ENCODE results near the gene CDC14A. TPM values are rescaled to one million over a fixed set of nuclear protein-coding genes. Genes with fewer than 3 reads are reported as not detected.
A peak's percentile ranks its signal among the peaks of the same experiment; 100 is the strongest.

Gene CDC14A
- polyA plus RNA-seq, 1 donor from 2014 or later: 11.5 TPM

DNA sequence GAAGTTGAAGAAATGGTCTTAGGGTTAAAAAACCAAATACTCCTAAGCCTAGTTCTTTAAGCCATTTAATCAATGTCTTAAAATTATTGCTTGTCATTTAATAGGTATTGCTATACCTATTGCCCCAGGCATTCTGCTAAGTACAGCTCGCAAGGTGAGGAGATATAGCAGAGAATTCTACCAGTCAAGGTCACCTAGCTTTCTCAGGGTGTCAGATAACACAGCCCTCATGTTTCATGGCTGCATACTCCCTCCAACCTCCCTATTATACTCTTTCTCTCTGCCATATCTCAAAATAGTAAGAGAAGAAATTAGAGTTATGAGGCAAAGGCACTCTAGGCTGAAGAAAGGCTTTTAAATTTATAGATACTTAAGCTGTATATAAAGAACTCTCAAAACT is 117.3 kb downstream of the CDC14A start:
- no peak overlapping the region for H3K4me3 Mint-ChIP-seq
- peaks cover 8% of the 10 kb centered on the region for H3K36me3 Mint-ChIP-seq
- peaks cover 0 to 6% (median 0%) of the 10 kb centered on the region in 3 donors for H3K4me1 Mint-ChIP-seq
- no peaks in the 10 kb centered on the region for H3K27me3 Mint-ChIP-seq
- no peaks in the 10 kb centered on the region for H3K9me3 Mint-ChIP-seq
- H3K27ac Mint-ChIP-seq: no peak overlapping the region

DNA sequence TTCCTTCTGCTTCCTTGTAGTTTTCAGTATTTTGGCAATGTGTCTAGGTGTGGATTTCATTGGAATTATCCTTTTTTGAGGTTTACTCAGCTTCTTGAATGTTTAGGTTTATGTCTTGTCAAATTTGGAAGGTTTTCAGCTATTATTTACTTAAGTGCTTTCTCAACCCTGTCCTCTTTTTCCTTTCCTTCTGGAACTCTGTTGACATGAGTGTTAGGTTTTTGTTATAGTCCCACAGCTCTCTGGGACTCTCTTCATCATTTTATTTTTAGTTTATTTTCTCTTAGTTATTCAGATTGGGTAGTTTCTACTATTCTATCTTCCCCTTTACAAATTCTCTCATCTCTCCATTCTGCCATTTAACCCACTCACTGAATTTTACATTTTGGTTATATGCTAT is 122.5 kb downstream of the CDC14A start:
- Mint-ChIP-seq H3K27ac (peak overlapping the region in 1 of 3 donors; percentile 37), H3K36me3 (peaks cover 13% of the 10 kb centered on the region), H3K4me1 (peaks cover 0 to 6% (median 0%) of the 10 kb centered on the region in 3 donors)

DNA sequence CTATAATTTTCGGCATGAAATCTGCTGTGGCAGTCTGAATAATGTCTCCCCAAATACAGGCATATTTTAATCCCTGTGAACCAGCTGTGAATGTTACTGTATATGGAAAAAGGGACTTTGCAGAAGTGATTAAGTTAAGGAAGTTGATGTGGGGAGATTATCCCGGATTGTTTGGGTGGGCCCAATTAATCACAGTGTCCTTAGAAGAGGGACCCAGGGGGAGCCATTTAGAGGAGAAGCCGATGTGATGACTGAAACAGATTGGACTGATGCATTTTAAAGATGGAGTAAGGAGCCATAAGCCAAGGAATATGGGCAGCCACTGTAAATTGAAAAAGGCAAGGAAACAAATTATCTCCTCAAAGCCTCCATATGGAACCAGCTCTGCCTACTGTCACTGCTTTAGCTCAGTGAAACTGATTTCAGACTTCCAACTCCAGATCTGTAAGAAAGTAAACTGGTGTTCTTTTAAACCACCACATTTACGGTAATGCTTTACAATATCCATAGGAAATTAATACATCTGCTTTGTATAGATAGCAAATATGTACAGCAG is 124.5 kb downstream of the CDC14A start:
- no peak overlapping the region for H3K4me3 Mint-ChIP-seq
- H3K36me3 Mint-ChIP-seq: peaks cover 14% of the 10 kb centered on the region
- H3K27me3 Mint-ChIP-seq: no peaks in the 10 kb centered on the region
- H3K4me1 Mint-ChIP-seq: peaks cover 0 to 6% (median 0%) of the 10 kb centered on the region in 3 donors
- H3K9me3 Mint-ChIP-seq: no peaks in the 10 kb centered on the region
- H3K27ac Mint-ChIP-seq: no peak overlapping the region

More for the DNA sequence above, 122.5 kb downstream of the CDC14A start:
- H3K27me3 Mint-ChIP-seq: no peaks in the 10 kb centered on the region
- no peaks in the 10 kb centered on the region for H3K9me3 Mint-ChIP-seq
- H3K4me3 Mint-ChIP-seq: no peak overlapping the region

- H3K36me3 Mint-ChIP-seq: peaks cover 13% of the 10 kb centered on the region
Measured at GRCh38 chr1:100478816-100479215, 126.5 kb downstream of the CDC14A start.

GRCh38 chr1:100479620-100480338 is 127.5 kb downstream of the CDC14A start:
- no peak overlapping the region for H3K4me3 Mint-ChIP-seq
- no peaks in the 10 kb centered on the region for H3K27me3 Mint-ChIP-seq
- H3K4me1 Mint-ChIP-seq: no peaks in the 10 kb centered on the region
- H3K36me3 Mint-ChIP-seq: peaks cover 12% of the 10 kb centered on the region
- H3K27ac Mint-ChIP-seq: no peak overlapping the region
- no peaks in the 10 kb centered on the region for H3K9me3 Mint-ChIP-seq

More at GRCh38 chr1:100478816-100479215, 126.5 kb downstream of the CDC14A start:
- H3K4me3 Mint-ChIP-seq: no peak overlapping the region
- no peaks in the 10 kb centered on the region for H3K27me3 Mint-ChIP-seq
- no peaks in the 10 kb centered on the region for H3K9me3 Mint-ChIP-seq
- H3K27ac Mint-ChIP-seq: no peak overlapping the region
- H3K4me1 Mint-ChIP-seq: peaks cover 0 to 4% (median 0%) of the 10 kb centered on the region in 3 donors

GRCh38 chr1:100481303-100481702 is 129.0 kb downstream of the CDC14A start:
- H3K4me3 Mint-ChIP-seq: no peak overlapping the region
- no peaks in the 10 kb centered on the region for H3K4me1 Mint-ChIP-seq
- H3K27me3 Mint-ChIP-seq: no peaks in the 10 kb centered on the region
- no peaks in the 10 kb centered on the region for H3K9me3 Mint-ChIP-seq
- no peak overlapping the region for H3K27ac Mint-ChIP-seq
- peaks cover 15% of the 10 kb centered on the region for H3K36me3 Mint-ChIP-seq

DNA sequence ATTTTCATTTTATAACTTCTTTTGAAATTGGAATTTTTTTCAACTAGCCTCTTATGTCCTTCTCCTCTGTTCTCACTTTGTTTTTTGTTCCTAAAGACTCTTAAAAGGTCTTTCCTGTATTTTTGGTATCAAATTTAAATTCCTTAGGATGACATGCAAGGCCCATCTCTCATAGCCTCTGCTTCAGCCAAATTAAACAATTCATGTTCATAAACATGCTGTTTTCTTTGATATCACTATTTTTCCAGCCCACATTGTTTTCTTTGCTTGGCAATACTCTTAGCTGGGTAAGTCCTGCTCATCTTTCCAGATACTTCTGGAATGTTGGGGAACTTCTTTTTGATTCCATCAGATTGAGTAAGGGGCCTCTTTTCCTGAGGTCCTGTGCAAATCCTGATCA is 129.9 kb downstream of the CDC14A start:
- Mint-ChIP-seq H3K4me1 (no peaks in the 10 kb centered on the region), H3K9me3 (no peaks in the 10 kb centered on the region), H3K27ac (no peak overlapping the region), H3K27me3 (no peaks in the 10 kb centered on the region), H3K36me3 (peaks cover 14% of the 10 kb centered on the region), H3K4me3 (no peak overlapping the region)

DNA sequence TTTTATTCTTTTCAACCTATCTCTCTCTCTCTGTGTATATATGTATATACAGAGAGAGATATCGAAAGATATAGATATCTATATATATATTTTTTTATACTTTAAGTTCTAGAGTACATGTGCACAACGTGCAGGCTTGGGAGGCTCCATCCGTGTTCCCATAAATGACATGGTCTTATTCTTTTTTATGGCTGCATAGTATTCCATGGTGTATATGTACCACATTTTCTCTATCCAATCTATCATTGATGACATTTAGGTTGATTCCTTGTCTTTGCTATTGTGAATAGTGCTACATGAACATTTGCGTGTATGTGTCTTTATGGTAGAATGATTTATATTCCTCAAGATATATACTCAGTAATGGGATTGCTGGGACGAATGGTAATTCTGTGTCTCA is 130.4 kb downstream of the CDC14A start:
- peaks cover 14% of the 10 kb centered on the region for H3K36me3 Mint-ChIP-seq

DNA sequence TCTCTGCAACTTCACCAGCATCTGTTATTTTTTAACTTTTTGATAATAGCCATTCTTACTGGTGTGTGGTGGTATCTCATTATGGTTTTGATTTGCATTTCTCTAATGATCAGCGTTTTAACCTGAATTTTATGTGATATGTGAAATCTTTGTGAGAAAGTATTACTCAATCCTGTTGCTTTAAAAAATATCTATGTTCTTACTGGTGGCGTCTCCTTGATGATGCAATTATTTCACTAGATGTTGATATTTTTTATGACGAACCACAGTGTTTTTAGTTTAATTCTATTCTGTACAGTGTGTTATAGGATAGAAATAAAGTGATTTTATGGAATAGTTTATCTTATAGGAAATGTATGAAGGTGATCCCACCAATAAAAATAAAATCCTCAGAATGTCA is 130.9 kb downstream of the CDC14A start:
- no peak overlapping the region for H3K4me3 Mint-ChIP-seq
- H3K9me3 Mint-ChIP-seq: no peaks in the 10 kb centered on the region
- no peak overlapping the region for H3K27ac Mint-ChIP-seq
- no peaks in the 10 kb centered on the region for H3K27me3 Mint-ChIP-seq
- peaks cover 14% of the 10 kb centered on the region for H3K36me3 Mint-ChIP-seq
- H3K4me1 Mint-ChIP-seq: no peaks in the 10 kb centered on the region

More for the DNA sequence above, 130.4 kb downstream of the CDC14A start:
- Mint-ChIP-seq H3K9me3 (no peaks in the 10 kb centered on the region), H3K27me3 (no peaks in the 10 kb centered on the region), H3K27ac (no peak overlapping the region), H3K4me3 (no peak overlapping the region), H3K4me1 (no peaks in the 10 kb centered on the region)

DNA sequence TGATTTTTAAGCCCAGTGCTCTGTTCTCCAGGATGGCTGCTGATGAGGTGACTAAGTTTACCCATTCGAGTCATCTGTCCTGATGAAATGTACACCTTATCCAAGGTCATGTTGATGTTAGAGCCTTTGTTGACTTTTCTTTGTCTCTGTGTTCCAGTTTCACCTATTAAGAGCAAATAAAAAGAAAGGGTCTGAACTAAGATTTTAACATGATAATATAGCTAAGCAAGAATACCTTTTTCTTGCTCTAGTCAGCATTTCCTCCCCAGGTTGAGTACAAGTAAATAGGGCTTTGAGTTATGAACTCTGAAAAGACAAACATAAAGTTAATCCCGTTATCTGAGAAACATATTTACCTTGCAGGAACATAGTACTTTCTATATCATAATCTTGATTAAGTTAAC is 133.6 kb downstream of the CDC14A start:
- no peaks in the 10 kb centered on the region for H3K9me3 Mint-ChIP-seq
- H3K27ac Mint-ChIP-seq: no peak overlapping the region
- H3K4me1 Mint-ChIP-seq: no peaks in the 10 kb centered on the region
- H3K4me3 Mint-ChIP-seq: no peak overlapping the region
- H3K36me3 Mint-ChIP-seq: peaks cover 11% of the 10 kb centered on the region
- no peaks in the 10 kb centered on the region for H3K27me3 Mint-ChIP-seq

DNA sequence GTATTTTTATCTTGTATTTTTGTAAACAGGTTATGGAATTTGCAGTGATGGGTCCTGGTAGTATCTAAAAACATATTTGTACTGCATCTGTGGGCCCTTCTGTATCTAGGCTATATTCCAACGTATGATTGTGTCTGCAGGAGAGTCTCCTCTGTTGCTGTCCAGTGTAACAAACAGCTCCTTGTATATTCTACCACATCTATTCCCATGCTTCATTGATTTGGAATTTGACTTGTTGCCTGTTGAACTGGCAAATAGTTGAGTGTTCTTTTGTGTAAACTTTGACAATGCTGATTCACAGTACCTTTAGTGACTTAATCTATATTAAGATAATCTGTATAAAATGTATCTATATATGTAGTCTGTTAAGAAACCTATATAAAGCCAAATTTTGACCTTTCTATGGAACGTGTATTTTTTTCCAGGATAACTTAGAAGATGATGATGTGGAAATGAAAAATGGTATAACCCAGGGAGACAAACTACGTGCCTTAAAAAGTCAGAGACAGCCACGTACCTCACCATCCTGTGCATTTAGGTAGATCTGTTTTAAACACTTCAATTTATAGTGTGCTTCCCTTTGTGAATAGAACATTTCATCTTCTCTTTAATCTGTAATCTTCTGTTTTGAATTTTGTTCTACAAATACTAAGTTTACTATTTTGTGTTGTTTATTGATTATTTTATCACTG is 142.2 kb downstream of the CDC14A start:
- H3K4me1 Mint-ChIP-seq: no peaks in the 10 kb centered on the region
- H3K27me3 Mint-ChIP-seq: no peaks in the 10 kb centered on the region
- H3K36me3 Mint-ChIP-seq: peaks cover 18% of the 10 kb centered on the region
- no peak overlapping the region for H3K27ac Mint-ChIP-seq
- no peak overlapping the region for H3K4me3 Mint-ChIP-seq
- no peaks in the 10 kb centered on the region for H3K9me3 Mint-ChIP-seq

GRCh38 chr1:100496896-100497295 is 144.6 kb downstream of the CDC14A start:
- Mint-ChIP-seq H3K4me1 (no peaks in the 10 kb centered on the region), H3K27ac (no peak overlapping the region), H3K27me3 (no peaks in the 10 kb centered on the region), H3K36me3 (peaks cover 23% of the 10 kb centered on the region), H3K9me3 (no peaks in the 10 kb centered on the region), H3K4me3 (no peak overlapping the region)

- Mint-ChIP-seq H3K4me1 (peaks cover 0 to 2% (median 0%) of the 10 kb centered on the region in 3 donors), H3K9me3 (no peaks in the 10 kb centered on the region), H3K36me3 (peaks cover 27% of the 10 kb centered on the region), H3K27ac (no peak overlapping the region), H3K27me3 (no peaks in the 10 kb centered on the region), H3K4me3 (no peak overlapping the region)
Measured at GRCh38 chr1:100497796-100498195, 145.5 kb downstream of the CDC14A start.

- no peaks in the 10 kb centered on the region for H3K9me3 Mint-ChIP-seq
- no peaks in the 10 kb centered on the region for H3K27me3 Mint-ChIP-seq
- H3K36me3 Mint-ChIP-seq: peaks cover 30% of the 10 kb centered on the region
Measured at GRCh38 chr1:100499194-100499811, 147.0 kb downstream of the CDC14A start.

More at GRCh38 chr1:100499194-100499811, 147.0 kb downstream of the CDC14A start:
- Mint-ChIP-seq H3K4me1 (peaks cover 0 to 2% (median 0%) of the 10 kb centered on the region in 3 donors), H3K27ac (no peak overlapping the region), H3K4me3 (no peak overlapping the region)

Data from IgD-negative memory B cell (primary cell).